Sigmoid colon (tissue), 3 donors: Measurements from ENCODE around the gene ZAP70.

Experiments
- POLR2A ChIP-seq, 2 donors: fragments of 450-650 bp; IDR thresholded peaks; one replicate each; pipeline ENCODE4 v1.6.1; 2016; ENCODE audit warnings: antibody characterized with exemption in 2 of 2, mild to moderate bottlenecking in 2 of 2, moderate library complexity in 2 of 2
- TF ChIP-seq, protein P1 (sequence below), 4 experiments: fragments of 450-650 bp in 3 of 4; fragments of 200-600 bp in 1 of 4; IDR thresholded peaks; one replicate each; pipeline ENCODE4 v1.5.1; 2016 to 2019; ENCODE audit warnings: antibody characterized with exemption in 4 of 4, mild to moderate bottlenecking in 3 of 4, moderate library complexity in 2 of 4

GRCh38 chr2:97736185-97736584 is 22.8 kb downstream of the ZAP70 start:
- TF ChIP-seq, protein P1, sequence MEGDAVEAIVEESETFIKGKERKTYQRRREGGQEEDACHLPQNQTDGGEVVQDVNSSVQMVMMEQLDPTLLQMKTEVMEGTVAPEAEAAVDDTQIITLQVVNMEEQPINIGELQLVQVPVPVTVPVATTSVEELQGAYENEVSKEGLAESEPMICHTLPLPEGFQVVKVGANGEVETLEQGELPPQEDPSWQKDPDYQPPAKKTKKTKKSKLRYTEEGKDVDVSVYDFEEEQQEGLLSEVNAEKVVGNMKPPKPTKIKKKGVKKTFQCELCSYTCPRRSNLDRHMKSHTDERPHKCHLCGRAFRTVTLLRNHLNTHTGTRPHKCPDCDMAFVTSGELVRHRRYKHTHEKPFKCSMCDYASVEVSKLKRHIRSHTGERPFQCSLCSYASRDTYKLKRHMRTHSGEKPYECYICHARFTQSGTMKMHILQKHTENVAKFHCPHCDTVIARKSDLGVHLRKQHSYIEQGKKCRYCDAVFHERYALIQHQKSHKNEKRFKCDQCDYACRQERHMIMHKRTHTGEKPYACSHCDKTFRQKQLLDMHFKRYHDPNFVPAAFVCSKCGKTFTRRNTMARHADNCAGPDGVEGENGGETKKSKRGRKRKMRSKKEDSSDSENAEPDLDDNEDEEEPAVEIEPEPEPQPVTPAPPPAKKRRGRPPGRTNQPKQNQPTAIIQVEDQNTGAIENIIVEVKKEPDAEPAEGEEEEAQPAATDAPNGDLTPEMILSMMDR (IDR thresholded peaks at IDR 0.05), result no peak
- TF ChIP-seq POLR2A (IDR thresholded peaks at IDR 0.05), result no peak
